Measurements from ENCODE around the gene USP25.

DNA sequence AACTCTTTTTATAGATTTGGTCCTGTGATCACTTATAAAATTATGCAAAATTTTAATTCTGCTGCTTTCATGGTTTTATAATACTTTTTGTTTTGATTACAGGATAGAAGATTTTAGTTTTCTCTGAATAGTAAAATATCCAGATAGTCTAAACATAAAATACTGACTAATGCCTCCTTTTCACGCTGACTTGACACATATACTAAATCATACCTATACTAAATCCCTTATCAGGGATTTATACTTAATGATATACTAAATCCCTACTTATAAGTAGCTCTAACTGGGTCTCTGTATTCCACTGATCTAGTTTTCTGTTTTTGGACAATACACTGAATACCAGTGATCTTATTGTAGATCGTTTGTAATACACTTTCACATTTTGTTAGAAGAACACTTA is 128.0 kb downstream of the USP25 start:
- TF ChIP-seq, protein P1, sequence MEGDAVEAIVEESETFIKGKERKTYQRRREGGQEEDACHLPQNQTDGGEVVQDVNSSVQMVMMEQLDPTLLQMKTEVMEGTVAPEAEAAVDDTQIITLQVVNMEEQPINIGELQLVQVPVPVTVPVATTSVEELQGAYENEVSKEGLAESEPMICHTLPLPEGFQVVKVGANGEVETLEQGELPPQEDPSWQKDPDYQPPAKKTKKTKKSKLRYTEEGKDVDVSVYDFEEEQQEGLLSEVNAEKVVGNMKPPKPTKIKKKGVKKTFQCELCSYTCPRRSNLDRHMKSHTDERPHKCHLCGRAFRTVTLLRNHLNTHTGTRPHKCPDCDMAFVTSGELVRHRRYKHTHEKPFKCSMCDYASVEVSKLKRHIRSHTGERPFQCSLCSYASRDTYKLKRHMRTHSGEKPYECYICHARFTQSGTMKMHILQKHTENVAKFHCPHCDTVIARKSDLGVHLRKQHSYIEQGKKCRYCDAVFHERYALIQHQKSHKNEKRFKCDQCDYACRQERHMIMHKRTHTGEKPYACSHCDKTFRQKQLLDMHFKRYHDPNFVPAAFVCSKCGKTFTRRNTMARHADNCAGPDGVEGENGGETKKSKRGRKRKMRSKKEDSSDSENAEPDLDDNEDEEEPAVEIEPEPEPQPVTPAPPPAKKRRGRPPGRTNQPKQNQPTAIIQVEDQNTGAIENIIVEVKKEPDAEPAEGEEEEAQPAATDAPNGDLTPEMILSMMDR (IDR thresholded peaks at IDR 0.05) = no peak
- no peak for TF ChIP-seq ZFX (IDR thresholded peaks at IDR 0.05; ENCODE audit: borderline replicate concordance)

Data from 22Rv1 (cell line).